ENCODE measurements around the gene RFX7. TPM values are rescaled to one million over a fixed set of nuclear protein-coding genes. Genes with fewer than 3 reads are reported as not detected.

Gene RFX7
- total and polyA plus RNA-seq, 4 donors: 2.6 to 14.8 (median 7.2) TPM

DNA sequence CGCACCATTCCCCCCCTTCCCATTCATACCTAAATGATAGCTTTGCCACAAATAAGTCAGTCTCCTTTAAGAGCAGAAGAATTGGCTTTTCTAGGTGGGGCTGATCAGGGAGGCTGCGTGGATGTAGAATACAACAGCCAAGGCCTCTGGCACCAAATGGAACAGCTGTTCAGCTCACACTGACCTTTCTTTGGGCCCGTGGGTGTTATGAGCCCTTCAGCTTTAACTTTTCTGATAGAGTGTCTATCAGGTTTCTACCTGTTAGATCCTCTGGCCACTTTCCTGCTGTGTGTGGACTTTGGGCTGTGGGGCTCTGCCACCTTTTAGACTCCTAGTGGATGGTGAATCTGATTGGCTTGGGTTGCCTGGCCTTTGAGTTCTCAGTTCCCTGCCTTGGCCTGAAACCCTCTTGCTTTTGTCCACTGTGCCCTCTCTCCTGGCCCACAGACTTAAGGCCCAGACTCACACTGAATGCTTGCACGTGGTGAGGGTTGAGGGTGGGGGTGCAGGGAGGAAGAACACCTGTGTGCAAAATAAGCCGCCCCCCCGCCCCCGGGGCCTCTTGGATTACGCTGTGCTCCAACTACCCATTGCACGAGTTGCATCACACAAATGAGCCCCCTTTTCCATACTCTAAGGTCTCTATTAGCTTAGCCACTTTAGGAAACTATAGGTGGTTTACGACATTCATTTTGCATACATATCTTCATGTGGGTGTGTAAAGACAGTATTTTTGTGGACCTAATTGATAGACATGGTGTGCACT is 1.3 kb upstream of the RFX7 start:
- peak in 1 of 3 donors; percentile 38 for DNase-seq
- H3K27ac ChIP-seq (ENCODE audit: low read depth in 1 of 2, low read length in 1 of 2): peak overlapping the region in 1 of 2 donors; percentile 81
- 58 to 62% methylated on average over 10 of the region's 10 CpGs for WGBS, 2 donors
- H3K4me3 ChIP-seq: no peak overlapping the region
- H3K36me3 ChIP-seq (ENCODE audit: control insufficient read depth in 4 of 4, insufficient read depth in 4 of 4, low read length in 4 of 4): no peaks in the 10 kb centered on the region
- peaks cover 0 to 31% (median 4%) of the 10 kb centered on the region in 5 donors for H3K4me1 ChIP-seq (ENCODE audit: control insufficient read depth in 5 of 5, insufficient read depth in 5 of 5, low read length in 5 of 5)
- TF ChIP-seq CTCF (IDR thresholded peaks at IDR 0.05; ENCODE audit: control extremely low read depth, extremely low read depth): no peak
- ATAC-seq (ENCODE audit: insufficient read depth, low FRiP score): no peak
- no peak overlapping the region for H3K9ac ChIP-seq (ENCODE audit: insufficient read depth in 1 of 2, low read length in 2 of 2)
- no peaks in the 10 kb centered on the region for H3K27me3 ChIP-seq (ENCODE audit: control insufficient read depth in 3 of 3, insufficient read depth in 3 of 3, low read length in 2 of 3)
- no peaks in the 10 kb centered on the region for H3K9me3 ChIP-seq (ENCODE audit: control insufficient read depth in 4 of 4, insufficient read depth in 3 of 4, low read length in 3 of 4)

DNA sequence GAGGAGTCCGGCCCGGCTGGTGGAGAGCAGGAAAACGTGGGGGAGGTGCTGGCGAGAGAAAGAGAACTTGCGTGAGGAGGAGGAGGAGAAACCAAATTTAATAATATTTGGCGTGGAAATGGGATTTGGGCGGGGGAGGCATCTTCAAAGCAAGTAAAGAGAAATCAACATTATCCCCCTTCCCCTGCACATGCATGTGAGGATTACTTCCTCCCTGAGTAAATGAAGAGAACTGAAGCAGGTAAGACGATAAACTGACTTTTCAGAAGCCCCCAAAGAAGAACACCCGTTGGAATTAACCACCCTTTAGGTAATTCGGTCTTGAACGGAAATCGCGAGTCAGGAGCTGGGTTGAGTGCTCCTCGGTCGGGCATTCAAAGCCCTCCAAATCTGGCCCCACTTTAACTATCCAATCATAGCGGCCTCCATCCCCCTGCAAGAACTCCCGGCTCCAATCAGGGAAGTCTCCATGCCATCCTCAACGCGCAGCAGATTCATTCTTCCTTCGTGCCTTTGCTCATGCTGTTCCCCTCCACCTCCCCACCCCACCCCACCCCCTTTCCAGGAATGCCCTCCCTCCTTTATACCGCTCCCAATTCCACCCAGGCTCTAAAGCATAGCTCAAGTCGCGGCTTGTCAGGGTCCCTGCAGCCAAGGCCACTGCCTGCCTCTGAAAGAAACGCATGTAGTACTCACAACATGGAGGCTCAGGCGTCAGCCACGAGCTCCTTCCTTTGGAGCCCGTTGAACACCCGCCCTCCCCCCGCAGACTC is 545 bp upstream of the RFX7 start:
- peak; percentile 74 to 89 (median 86) for DNase-seq
- 1 to 2% methylated on average over 29 of the region's 29 CpGs for WGBS, 2 donors
- peak overlapping the region in 1 of 2 donors; percentile 76 for H3K9ac ChIP-seq (ENCODE audit: insufficient read depth in 1 of 2, low read length in 2 of 2)
- peak overlapping the region; percentile 94 for H3K4me3 ChIP-seq
- no peaks in the 10 kb centered on the region for H3K36me3 ChIP-seq (ENCODE audit: control insufficient read depth in 4 of 4, insufficient read depth in 4 of 4, low read length in 4 of 4)
- peaks cover 0 to 32% (median 4%) of the 10 kb centered on the region in 5 donors for H3K4me1 ChIP-seq (ENCODE audit: control insufficient read depth in 5 of 5, insufficient read depth in 5 of 5, low read length in 5 of 5)
- peak overlapping the region; percentile 81 to 95 for H3K27ac ChIP-seq (ENCODE audit: low read depth in 1 of 2, low read length in 1 of 2)
- TF ChIP-seq CTCF (IDR thresholded peaks at IDR 0.05; ENCODE audit: control extremely low read depth, extremely low read depth): no peak
- no peaks in the 10 kb centered on the region for H3K9me3 ChIP-seq (ENCODE audit: control insufficient read depth in 4 of 4, insufficient read depth in 3 of 4, low read length in 3 of 4)
- H3K27me3 ChIP-seq (ENCODE audit: control insufficient read depth in 3 of 3, insufficient read depth in 3 of 3, low read length in 2 of 3): no peaks in the 10 kb centered on the region
- ATAC-seq (ENCODE audit: insufficient read depth, low FRiP score): peak; percentile 44

- Histone ChIP-seq H3K27ac (ENCODE audit: low read depth in 1 of 2, low read length in 1 of 2) (peak overlapping the region in 1 of 2 donors; percentile 67), H3K4me1 (ENCODE audit: control insufficient read depth in 5 of 5, insufficient read depth in 5 of 5, low read length in 5 of 5) (peaks cover 0 to 32% (median 4%) of the 10 kb centered on the region in 5 donors), H3K36me3 (ENCODE audit: control insufficient read depth in 4 of 4, insufficient read depth in 4 of 4, low read length in 4 of 4) (peaks cover 0 to 4% (median 0%) of the 10 kb centered on the region in 4 donors), H3K9ac (ENCODE audit: insufficient read depth in 1 of 2, low read length in 2 of 2) (peak overlapping the region; percentile 49 to 82), H3K4me3 (peak overlapping the region; percentile 94), H3K27me3 (ENCODE audit: control insufficient read depth in 3 of 3, insufficient read depth in 3 of 3, low read length in 2 of 3) (no peaks in the 10 kb centered on the region), H3K9me3 (ENCODE audit: control insufficient read depth in 4 of 4, insufficient read depth in 3 of 4, low read length in 3 of 4) (no peaks in the 10 kb centered on the region)
- DNase-seq: no peak
- no peak for ATAC-seq (ENCODE audit: insufficient read depth, low FRiP score)
- TF ChIP-seq CTCF (IDR thresholded peaks at IDR 0.05; ENCODE audit: control extremely low read depth, extremely low read depth): no peak
- WGBS, 2 donors: 0 to 1% methylated on average over 13 of the region's 13 CpGs
Measured at GRCh38 chr15:56242576-56243162, 1.0 kb downstream of the RFX7 start.

All from lung (tissue), 12 donors.